ENCODE data around the gene RBM20. TPM values are rescaled to one million over a fixed set of nuclear protein-coding genes. Genes with fewer than 3 reads are reported as not detected.
A peak's percentile ranks its signal among the peaks of the same experiment; 100 is the strongest.

RBM20 gene
- total and polyA plus RNA-seq, 10 of the 15 experiments (the other 5 are each of a cell fraction or from before 2014, with no cell fraction given) = 0.04 to 0.26 (median 0.15) TPM

DNA sequence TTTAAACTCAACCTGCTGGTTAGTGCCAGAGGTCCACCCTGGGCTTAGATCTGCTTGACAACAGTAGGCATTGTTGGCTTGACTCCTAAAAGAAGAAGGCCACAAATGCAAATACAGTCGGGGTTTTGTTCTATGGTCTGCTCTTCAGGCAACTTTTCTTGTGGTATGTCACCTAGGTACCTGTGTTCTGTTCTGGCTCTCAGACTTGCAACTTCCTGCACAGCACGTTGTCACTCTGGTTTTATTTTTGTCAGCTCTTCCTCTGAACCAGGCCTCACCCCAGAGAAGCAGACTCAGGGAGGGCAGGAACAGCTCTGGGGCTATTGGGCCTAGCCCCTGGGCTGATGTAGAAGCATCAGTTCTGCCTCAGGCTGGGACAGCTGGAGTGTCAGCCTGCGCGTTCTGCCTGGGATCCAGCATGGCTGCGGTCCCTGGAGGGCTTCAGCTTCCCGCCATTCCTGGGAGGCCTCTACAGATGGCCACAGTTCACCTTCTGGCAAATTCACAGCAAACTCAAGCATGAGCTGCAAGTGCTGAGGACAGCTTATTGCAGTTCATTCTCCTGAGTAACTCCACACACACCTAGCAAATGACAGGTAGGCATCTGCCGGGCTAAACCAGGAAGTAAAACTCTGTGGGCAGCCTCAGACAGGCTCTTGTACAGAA lies 216.6 kb downstream of the RBM20 start (continued):
- TF ChIP-seq HDAC6 (IDR thresholded peaks at IDR 0.05; ENCODE audit: unreplicated experiment) (no peak), YY1 (IDR thresholded peaks at IDR 0.05; ENCODE audit: low read depth, low read length) (peak; percentile 46; the same call in 1 of the 2 replicates), CREM (IDR thresholded peaks at IDR 0.05; ENCODE audit: low read depth) (0 out of 2 replicates have a peak, but pooled peaks have one; percentile 8), TCF3 (IDR thresholded peaks at IDR 0.05; ENCODE audit: borderline replicate concordance, insufficient read depth, low read depth, low read length) (no peak), MYC (IDR thresholded peaks at IDR 0.05; ENCODE audit: insufficient read depth, insufficient read length, insufficient replicate concordance, low read length, severe bottlenecking) (no peak), RB1 (IDR thresholded peaks at IDR 0.05; ENCODE audit: borderline replicate concordance) (peak; percentile 68; the same call in 1 of the 2 replicates), SMARCA5 (IDR thresholded peaks at IDR 0.05) (peak; percentile 80; the same call in 1 of the 2 replicates), TCF12 (IDR thresholded peaks at IDR 0.05; ENCODE audit: low read depth, low read length) (no peak), SMAD1 (IDR thresholded peaks at IDR 0.05; ENCODE audit: low read depth, partially characterized antibody) (no peak), TBL1XR1 (IDR thresholded peaks at IDR 0.05; ENCODE audit: low read depth, low read length) (0 out of 2 replicates have a peak, but pooled peaks have one; percentile 34), ZNF384 (IDR thresholded peaks at IDR 0.05; ENCODE audit: borderline replicate concordance, low read depth, low read length) (no peak), PML (IDR thresholded peaks at IDR 0.05; ENCODE audit: low read length) (no peak), HDGF (IDR thresholded peaks at IDR 0.05) (peak; percentile 92), EED (IDR thresholded peaks at IDR 0.05; ENCODE audit: low read depth) (peak; percentile 51), ZBED1 (IDR thresholded peaks at IDR 0.05; ENCODE audit: borderline replicate concordance) (no peak), ZNF217 (IDR thresholded peaks at IDR 0.05) (peak; percentile 54; the same call in 1 of the 2 replicates), NR2C1 (IDR thresholded peaks at IDR 0.05) (no peak), SPI1 (IDR thresholded peaks at IDR 0.05; ENCODE audit: borderline replicate concordance, insufficient read depth, low read depth, low read length) (no peak)
- TF ChIP-seq, protein P1, sequence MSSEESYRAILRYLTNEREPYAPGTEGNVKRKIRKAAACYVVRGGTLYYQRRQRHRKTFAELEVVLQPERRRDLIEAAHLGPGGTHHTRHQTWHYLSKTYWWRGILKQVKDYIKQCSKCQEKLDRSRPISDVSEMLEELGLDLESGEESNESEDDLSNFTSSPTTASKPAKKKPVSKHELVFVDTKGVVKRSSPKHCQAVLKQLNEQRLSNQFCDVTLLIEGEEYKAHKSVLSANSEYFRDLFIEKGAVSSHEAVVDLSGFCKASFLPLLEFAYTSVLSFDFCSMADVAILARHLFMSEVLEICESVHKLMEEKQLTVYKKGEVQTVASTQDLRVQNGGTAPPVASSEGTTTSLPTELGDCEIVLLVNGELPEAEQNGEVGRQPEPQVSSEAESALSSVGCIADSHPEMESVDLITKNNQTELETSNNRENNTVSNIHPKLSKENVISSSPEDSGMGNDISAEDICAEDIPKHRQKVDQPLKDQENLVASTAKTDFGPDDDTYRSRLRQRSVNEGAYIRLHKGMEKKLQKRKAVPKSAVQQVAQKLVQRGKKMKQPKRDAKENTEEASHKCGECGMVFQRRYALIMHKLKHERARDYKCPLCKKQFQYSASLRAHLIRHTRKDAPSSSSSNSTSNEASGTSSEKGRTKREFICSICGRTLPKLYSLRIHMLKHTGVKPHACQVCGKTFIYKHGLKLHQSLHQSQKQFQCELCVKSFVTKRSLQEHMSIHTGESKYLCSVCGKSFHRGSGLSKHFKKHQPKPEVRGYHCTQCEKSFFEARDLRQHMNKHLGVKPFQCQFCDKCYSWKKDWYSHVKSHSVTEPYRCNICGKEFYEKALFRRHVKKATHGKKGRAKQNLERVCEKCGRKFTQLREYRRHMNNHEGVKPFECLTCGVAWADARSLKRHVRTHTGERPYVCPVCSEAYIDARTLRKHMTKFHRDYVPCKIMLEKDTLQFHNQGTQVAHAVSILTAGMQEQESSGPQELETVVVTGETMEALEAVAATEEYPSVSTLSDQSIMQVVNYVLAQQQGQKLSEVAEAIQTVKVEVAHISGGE (CRISPR knock-in tag; IDR thresholded peaks at IDR 0.05) = no peak
- TF ChIP-seq, protein P2, sequence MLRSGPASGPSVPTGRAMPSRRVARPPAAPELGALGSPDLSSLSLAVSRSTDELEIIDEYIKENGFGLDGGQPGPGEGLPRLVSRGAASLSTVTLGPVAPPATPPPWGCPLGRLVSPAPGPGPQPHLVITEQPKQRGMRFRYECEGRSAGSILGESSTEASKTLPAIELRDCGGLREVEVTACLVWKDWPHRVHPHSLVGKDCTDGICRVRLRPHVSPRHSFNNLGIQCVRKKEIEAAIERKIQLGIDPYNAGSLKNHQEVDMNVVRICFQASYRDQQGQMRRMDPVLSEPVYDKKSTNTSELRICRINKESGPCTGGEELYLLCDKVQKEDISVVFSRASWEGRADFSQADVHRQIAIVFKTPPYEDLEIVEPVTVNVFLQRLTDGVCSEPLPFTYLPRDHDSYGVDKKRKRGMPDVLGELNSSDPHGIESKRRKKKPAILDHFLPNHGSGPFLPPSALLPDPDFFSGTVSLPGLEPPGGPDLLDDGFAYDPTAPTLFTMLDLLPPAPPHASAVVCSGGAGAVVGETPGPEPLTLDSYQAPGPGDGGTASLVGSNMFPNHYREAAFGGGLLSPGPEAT (IDR thresholded peaks at IDR 0.05; ENCODE audit: low read depth) = no peak; the same call in 1 of the 2 replicates
- TF ChIP-seq, protein P3, sequence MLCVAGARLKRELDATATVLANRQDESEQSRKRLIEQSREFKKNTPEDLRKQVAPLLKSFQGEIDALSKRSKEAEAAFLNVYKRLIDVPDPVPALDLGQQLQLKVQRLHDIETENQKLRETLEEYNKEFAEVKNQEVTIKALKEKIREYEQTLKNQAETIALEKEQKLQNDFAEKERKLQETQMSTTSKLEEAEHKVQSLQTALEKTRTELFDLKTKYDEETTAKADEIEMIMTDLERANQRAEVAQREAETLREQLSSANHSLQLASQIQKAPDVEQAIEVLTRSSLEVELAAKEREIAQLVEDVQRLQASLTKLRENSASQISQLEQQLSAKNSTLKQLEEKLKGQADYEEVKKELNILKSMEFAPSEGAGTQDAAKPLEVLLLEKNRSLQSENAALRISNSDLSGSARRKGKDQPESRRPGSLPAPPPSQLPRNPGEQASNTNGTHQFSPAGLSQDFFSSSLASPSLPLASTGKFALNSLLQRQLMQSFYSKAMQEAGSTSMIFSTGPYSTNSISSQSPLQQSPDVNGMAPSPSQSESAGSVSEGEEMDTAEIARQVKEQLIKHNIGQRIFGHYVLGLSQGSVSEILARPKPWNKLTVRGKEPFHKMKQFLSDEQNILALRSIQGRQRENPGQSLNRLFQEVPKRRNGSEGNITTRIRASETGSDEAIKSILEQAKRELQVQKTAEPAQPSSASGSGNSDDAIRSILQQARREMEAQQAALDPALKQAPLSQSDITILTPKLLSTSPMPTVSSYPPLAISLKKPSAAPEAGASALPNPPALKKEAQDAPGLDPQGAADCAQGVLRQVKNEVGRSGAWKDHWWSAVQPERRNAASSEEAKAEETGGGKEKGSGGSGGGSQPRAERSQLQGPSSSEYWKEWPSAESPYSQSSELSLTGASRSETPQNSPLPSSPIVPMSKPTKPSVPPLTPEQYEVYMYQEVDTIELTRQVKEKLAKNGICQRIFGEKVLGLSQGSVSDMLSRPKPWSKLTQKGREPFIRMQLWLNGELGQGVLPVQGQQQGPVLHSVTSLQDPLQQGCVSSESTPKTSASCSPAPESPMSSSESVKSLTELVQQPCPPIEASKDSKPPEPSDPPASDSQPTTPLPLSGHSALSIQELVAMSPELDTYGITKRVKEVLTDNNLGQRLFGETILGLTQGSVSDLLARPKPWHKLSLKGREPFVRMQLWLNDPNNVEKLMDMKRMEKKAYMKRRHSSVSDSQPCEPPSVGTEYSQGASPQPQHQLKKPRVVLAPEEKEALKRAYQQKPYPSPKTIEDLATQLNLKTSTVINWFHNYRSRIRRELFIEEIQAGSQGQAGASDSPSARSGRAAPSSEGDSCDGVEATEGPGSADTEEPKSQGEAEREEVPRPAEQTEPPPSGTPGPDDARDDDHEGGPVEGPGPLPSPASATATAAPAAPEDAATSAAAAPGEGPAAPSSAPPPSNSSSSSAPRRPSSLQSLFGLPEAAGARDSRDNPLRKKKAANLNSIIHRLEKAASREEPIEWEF (IDR thresholded peaks at IDR 0.05; ENCODE audit: insufficient replicate concordance, low read depth, low read length) = peak; percentile 6

Measured in GM12878 (cell line).